LHCN-M2 (cell line): ENCODE results near the gene HACD4. TPM values are rescaled to one million over a fixed set of nuclear protein-coding genes. Genes with fewer than 3 reads are reported as not detected.
A peak's percentile ranks its signal among the peaks of the same experiment; 100 is the strongest.

Experiments
- DNase-seq: peaks from one replicate; pipeline ENCODE4 v3.0.0-alpha.2; 2012; ENCODE audit warnings: low read depth
- polyA plus RNA-seq: library from polyadenylated mRNA; unstranded; fragments of >200 nt; gene quantifications from one replicate; pipeline ENCODE4 v1.2.1, GENCODE V29; 2012; ENCODE audit warnings: missing spikeins
- total RNA-seq: library from RNA; depleted of rRNA; stranded (reverse); fragments of >200 nt; gene quantifications from 2 replicates; pipeline ENCODE4 v1.2.3, GENCODE V29; 2014; rRNA removed

Gene HACD4, protein sequence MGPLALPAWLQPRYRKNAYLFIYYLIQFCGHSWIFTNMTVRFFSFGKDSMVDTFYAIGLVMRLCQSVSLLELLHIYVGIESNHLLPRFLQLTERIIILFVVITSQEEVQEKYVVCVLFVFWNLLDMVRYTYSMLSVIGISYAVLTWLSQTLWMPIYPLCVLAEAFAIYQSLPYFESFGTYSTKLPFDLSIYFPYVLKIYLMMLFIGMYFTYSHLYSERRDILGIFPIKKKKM
- total RNA-seq: 0.34 and 0.38 TPM in 2 replicates
- polyA plus RNA-seq: 0.28 TPM

DNA sequence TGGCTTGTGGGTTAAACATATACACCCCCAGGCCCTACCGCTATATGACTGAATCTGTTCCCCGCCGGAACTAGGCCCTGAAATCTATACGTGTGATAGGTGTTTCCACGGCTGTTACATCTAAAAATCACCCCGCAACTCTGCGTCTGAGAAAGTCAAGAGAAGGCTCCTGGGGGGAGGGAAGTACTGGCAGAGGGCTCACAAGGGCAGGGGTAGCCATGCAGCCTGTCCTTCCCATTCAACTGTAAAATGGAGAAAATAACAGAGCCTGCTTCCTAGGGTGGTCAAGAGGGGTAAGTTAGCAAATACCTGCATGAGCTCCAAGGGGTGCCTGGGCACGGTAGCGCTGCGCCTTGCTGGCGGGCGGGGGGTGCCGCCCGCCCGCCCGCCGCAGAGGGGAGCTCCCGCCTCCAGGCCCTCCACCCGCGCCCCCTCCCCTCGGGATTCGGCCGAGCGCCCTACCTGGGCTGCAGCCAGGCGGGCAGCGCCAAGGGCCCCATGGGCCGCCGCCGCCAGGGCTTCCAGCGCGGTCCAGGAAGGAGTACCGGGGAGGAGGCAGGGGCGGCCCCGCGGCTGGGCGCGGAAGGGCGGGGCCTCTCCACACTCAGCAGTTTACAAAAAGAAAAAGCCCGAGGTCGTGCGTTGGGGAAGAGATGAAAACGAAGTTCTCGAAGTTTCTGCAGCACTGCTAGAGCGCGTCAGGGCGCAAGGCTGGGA is at the start of gene HACD4:
HACD4 (minus strand) TSS at position 550 of the 717 bp plus-strand sequence; CDS start at position 500, 50 bp downstream.
- DNase-seq: no peak

- DNase-seq: no peak
Measured at GRCh38 chr9:21080793-21081192, 49.4 kb upstream of the HACD4 start.

DNA sequence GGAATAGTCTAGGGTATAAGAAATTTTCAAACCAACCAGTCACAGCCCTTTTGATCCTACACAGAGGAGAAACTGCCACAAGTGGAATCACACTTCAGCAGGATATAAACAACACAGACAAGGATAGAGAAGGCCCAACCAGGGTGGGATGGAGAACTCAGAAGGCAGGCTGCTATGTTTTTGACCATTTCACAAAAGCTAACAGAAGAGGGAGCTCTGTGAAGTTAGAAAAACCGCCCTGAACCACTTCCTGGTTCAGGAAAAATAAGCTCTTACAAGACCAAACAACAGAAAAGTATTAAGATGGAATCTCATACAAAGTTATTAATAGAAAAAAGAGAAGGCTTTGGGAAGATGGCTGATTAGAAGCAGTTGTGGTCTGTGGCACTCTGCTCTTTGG is 47.3 kb upstream of the HACD4 start:
- DNase-seq: no peak

DNA sequence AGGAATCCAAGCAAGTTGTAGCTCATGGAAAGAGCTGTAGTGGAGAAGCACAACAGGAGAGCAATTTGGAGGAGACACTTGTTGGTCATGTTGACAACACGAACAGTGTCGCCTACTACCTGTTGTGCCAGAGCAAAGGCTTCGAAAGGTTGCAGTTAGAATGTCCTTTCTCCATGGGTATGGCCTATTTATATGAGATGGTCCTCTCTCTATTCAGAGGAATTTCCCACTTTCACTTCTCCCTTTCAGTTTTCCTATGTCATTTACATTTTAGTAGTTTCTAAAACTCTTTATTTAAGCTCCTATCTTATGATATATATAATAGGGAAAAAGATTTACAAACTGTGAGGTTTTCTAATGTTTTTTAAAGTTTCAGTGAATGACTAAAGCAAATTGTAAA is 46.3 kb upstream of the HACD4 start, which contains the start of gene IFNB1:
IFNB1 (minus strand) TSS at position 162 of the 400 bp plus-strand sequence; CDS start at position 89, 73 bp downstream.
- DNase-seq: no peak

GRCh38 chr9:21075484-21075883 is 44.0 kb upstream of the HACD4 start:
- DNase-seq: no peak

DNA sequence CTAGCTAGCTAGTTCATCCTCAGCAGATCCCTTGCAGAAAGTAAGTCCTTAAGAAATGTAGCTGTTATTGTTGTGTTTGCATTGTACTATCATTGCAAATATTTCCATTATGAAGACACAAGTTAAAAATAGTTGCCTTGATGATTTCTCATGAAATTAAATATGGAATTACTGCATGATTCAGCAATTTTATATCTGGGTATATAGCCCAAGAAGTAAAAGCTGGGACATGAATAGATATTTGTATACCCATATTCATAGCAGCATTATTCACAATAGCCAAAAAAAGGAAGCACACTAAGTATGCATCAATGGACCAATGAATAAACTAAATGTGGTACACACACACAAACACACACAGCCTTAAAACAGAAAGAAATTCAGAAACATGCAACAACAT is 39.5 kb upstream of the HACD4 start:
- DNase-seq: no peak

DNA sequence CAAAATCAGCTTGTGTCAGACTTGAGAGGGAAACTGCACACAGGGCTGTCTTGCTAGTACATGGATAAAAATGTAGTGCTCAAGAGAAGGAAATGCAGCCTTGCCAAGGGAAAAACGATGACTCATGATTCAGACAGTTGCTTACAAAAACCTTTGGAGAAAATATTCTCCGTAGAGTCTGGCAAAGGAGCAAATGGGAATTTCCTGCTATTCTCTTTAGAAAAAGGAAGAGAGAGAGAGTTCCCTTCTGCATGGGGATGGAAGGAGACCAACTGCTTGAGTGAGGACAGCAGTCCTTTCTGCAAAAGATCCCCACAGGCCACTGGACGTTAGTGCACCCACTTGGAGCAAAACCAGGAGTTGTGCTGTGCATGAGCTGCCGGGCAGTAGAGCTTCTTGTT is 38.7 kb upstream of the HACD4 start:
- peak; percentile 92 for DNase-seq

DNA sequence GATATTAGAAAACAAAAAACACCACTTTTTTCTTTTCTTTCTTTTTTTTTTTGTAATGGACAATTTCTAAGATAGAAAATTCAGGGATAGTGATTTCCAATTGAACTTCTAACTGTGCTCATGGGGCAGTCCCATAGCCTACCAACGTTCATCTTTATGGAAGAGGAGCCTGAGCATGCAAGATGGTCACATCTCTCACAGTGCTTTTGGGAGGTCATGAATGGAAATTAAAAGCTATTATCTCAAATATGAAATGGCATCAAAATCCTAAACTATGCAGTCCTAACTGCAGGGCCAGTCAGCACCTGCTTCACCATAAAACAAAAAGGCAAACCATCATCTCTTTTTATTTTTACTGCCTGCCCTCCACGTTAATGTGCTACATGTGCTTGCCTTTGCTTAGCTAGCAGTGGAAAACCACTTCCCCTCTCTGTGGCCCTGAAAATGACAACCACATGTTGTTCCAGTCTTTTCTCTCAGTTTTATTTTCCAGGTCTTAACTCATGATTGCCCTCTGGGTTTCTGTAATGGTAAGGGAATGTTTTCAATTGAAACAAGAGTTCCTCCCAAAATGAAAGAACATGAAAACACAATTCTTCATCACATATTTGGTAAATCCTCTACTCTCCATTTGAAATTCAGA is 29.6 kb upstream of the HACD4 start:
- peak; percentile 57 for DNase-seq

DNA sequence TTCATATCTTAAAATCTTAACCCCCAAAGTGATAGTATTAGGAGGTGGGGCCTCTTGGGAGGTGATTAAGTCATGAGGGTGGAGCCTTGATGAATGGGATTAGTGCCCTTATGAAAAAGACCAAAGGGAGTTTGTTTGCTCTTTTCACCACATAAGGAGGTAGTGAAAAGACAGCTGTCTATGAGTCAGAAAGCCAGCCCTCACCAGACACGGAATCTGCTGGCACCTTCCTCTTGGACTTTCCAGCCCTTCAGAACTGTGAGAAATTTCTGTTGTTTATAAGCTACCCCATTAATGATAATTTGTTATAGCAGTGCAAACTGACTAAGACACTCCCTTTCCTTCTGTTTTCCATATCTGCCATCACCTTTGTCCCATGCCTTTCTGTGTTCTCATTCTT is 25.5 kb upstream of the HACD4 start:
- DNase-seq: peak; percentile 69

- DNase-seq: no peak
Measured at GRCh38 chr9:21053851-21054250, 22.4 kb upstream of the HACD4 start.

GRCh38 chr9:21047281-21047691 is 15.8 kb upstream of the HACD4 start:
- no peak for DNase-seq

DNA sequence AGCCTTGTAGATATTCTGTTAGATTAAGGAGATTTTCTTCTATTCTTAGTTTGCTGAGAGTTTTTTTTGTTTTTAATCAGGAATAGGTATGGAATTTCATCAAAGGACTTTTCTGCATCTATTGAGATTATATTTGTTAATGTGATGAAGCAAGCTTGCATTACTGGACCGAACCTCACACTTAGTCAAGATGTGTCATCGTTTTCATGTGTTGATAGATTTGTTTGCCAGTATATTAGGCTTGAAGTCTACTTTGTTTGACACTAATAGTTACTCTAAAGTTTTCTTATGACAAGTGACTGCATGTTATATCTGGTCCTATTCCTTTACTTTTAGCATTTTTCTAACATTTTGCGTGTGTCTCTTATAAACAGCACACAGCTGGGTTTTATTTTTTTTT is 12.4 kb upstream of the HACD4 start:
- no peak for DNase-seq

DNA sequence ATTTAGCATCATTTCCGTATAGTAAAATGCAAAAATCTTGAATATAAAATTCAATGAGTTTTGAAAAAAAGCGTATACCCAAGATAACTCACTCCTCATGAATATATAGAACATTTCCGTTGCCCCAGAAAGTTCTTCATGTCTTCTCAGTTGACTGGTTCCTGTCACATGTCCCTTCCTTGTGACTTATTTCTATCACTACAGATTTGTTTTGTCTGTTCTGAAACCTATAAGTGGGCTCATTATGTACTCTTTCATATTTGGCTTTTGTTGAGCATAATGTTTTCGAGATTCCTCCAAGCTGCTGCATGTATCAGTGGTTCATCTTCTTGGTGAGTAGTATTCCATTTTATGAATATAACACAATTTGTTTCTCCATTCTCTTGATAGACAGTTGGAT is 11.0 kb upstream of the HACD4 start:
- DNase-seq: no peak

- DNase-seq: no peak
Measured at GRCh38 chr9:21039302-21039701, 7.9 kb upstream of the HACD4 start.

DNA sequence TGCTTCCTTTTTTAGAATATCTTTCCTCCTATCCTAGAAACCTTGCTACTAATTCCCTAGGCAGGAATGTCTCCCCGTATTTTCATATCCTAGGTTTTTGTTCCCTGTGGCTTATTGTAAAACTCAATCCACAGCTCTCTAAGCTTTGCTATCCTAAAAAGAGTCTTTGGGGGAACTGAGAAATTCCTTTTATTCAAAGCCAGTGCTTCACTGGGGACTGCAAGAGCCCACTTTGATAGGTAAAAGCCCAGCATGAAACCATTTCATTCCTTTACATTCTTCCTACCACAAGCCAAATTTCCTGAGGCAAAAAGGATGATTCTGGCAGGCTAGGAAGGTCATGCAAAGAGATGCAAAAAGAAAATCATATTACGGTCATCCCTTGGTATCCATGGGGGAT is 5.8 kb upstream of the HACD4 start:
- DNase-seq: no peak

DNA sequence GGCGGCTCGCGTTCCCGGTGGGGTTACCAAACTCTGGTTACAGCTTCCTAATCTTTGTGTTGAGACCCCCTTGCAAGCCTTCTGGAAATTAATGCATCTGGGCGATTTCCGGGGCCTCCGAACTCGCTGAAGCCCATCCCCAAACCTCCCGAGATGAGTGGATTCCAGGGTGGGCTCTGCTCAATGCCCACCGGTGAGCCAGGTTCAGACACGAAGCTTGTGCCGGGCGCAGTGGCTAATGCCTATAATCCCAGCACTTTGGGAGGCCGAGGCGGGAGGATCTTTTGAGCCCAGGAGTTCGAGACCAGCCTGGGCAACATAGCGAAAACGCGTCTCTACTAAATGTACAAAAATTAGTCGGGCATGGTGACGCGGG is 356 bp upstream of the HACD4 start:
- DNase-seq: no peak

DNA sequence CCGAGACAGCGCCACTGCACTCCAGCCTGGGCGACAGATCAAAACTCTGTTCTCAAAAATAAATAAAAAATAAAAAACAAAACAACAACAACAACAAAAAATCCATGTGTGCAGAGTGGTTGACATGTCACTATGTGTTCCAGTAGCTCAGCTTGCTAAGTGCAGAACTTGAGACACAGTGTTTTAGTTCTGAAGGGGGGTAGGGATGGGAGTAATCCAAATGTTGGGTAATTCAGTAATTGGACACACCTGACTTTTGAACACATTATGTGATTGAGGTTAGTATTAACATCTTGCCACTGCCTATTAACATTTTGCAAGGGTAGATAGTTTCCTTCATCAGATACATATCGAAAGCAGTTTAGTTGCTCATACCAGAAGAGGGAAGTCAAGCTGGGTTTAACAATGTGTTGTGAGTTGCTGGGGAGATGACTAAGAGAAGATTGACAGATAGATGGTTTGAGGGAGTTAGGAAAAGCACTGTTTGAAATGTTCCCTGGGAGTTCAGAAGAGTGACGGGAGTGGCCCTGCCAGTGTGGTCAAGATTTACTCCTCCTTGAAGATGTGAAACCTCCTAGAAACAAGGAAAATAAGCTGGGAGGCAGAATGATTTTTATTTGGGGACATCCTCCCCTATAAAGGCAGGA is 928 bp downstream of the HACD4 start:
- peak; percentile 14 for DNase-seq

DNA sequence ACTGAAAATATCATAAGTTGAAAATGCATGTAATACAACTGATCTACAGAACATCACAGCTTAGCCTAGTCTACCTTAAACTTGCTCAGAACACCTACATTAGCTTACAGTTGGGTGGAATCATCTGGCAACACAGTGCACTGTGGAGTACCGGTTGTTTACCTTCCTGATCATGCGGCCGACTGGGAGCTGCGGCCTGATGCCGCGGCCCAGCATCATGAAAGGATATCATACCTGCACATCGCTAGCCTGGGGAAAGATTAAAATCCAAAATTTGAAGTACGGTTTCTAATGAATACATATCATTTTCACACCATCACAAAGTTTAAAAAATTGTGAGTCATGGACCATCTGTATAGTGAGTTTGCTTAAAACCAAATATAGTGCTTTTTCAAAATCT is 1.8 kb downstream of the HACD4 start:
- no peak for DNase-seq

DNA sequence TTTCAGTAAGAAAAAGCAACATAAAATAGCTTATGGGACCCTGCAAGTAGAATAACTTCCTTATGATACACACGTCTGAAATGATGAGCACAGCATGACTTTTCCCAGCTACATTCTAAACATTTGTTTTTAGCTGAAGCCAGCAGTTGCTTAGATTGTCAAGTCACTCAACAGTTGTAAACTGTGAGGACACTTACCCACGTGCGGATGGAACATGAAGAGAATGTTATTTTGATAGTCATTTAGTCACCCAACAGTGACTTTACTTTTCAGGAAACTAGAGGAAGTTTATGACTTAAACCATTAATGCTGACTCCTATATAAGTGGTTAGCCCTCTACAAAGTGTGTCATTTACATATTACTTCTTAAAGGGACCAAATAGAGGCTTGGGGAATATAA is 3.0 kb downstream of the HACD4 start:
- DNase-seq: peak; percentile 33

GRCh38 chr9:21027295-21027694 is 4.1 kb downstream of the HACD4 start:
- DNase-seq: peak; percentile 12

DNA sequence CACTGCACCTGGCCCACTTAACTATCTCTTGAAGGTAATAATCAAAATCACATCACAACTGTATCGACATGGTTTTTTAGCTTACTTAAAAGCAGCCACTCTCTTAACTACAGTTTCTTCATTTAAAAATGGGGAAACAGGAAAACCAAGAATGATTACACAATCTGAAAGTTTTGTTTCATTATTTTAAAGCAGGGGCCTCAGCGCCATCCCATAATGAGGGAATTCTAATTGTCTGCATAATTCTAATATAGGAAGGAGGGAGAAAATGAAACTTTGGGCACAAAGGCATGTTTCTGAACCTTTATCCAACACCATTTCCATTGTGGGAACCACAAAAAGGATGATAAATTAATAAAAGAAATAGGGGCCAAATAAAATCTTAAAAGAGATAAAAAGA is 7.6 kb downstream of the HACD4 start:
- DNase-seq: no peak

DNA sequence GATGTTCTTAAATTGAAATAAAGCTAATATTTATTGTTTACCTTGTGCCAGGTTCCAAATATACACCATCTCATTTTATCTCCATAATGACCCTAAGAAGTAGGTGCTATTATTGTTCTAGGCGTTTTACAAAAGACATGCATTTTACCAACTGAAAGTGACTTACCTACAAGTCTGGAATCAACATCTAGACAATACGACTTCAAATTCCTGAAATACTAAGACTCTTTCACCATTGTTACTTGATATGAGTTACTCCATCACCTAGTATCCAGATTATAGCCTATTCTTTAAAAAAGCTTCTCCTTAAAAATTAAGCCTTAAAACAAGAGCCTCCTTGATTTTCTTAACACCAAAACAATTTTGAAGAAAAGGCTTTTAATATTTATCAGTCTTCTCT is 13.3 kb downstream of the HACD4 start:
- DNase-seq: no peak
